Femur (tissue), 1 donor: ENCODE measurements around the gene TCEA2.
"Not testable (repeated sequence)": the region's sequence is repeated elsewhere in the genome, so short reads cannot be mapped to it uniquely, and the experiment has no call there.

Experiments used
- DNase-seq: peaks from one replicate; pipeline ENCODE4 v3.0.0-alpha.2; 2017

TCEA2 gene

DNA sequence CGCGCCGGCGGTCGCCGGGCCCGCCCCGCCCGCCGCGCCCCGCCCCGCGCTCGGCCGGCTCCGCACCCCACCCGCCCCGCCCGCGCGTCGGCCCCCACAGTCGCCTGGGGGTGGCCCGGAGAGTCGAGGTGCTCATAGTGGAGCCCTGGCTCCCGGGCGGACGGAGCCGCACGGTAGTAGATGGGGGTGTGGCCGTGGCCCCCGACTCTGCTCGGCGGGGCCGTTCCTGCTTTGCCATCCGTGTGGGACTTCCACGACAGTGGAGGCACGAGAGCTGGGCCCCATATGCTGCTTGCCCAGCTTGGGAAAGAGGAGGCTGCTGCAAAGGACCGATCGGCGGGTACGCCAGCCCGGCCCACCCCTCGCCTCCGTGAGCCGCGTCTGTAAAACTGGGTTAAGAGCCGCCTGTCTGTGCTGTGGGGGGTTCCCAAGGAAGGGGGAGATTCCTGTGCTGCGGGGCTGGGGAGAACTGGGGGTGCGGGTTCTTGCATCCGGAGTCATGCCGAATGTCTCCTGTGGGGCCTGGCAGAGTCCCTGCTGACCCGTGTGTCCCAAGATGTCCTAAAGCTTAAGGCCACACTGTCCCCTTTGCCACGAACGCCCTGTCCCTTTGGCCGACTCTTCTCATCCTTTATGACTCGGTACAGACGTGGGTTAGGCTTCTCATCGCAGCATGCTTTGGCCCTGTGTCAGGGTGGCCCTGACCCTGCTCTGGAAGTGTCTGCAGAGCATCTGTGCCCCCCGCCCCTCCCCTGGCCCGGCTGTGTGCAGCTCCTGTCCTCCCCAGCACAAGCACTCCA, 17.2 kb downstream of the TCEA2 start, which contains the start of gene OPRL1:
Gene OPRL1, plus strand, starts transcription at position 70 of the 800 bp plus-strand sequence. CDS start 12,639 bp downstream, outside the sequence.
- DNase-seq: no peak

DNA sequence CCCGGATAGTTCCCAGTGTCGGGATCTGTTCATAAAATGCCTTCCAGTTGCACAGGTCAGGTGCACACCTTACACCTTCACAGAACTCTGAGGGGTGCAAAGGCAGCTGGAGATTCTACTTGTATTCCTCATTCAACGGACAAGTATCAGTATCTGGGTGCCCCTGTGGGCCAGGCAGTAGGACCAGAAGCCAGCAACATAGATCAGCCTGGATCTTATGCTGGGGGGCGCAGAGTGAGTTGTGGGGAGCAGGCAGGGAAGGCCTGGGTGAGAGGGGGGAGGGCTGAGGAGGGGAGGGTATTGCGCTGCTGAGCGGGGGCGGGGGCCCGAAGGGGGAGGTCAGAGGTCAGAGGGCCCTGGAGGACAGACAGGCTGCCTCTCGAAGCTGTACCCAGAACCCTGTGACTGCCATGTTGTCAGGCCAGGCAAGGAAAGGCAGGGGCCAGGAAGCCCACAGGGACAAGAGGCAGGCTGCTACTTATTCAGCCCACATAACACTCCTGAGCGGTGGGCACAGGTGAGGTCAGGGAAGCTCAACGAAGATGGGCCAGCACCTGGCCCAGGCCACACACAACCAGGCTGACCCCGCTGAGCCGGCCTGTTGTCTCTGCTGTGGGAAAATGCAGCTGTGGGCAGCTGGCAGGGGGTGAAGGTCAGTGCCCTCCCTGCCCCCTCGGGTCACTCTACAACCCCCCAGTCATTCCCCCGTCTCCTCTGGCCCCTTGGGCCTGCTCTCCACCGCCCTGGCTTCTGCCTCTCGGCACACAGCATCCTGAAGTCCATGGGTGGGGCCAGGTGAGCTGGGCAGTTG, 18.0 kb downstream of the TCEA2 start:
- DNase-seq: no peak

DNA sequence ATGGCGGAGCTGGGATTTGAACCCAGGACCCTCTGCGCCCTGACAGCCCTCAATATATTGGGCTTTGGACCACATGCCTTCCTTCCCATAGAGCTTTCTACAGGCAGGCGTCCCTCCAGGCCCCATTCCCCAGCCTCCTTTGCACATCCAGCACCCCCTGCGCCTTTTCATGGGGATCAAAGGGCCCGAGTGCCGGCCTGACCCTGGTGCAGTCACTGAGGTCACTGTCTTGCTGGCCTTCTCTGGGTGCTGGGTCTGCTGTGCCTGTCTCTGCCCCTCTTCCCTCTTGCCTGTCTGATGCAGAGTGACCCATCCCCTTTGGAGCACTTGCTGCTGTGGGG, 18.6 kb downstream of the TCEA2 start:
- DNase-seq: no peak

DNA sequence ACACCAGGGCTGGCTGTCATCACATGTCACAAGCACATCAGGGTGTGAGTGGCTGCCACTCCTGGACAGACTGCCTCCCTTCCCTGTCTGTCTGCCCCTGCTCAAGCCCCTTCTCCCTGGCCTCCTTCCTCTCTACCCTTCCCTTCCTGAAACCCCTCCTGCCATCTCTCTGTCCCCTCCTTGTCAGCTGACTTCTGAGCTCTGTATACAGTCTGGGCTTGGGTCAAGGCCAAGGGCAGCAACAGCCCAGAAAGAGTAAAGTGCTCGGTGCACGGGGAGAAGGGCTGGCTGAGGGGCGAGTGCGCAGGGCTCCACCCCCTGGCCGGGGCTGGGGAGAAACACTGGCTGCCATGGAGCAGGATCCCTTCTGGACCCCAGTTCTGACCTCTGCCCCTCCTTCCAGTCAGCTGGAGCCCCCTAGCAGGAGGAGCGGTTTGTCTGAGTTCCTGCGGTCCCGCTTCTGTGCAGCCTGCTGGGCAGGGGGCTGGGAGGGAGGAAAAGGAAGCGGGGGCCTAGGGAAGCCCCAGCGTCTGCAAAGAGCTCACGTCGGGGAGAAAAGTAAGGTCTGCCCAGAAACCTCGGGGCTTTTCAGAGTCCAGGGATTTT, 19.2 kb downstream of the TCEA2 start:
- DNase-seq: peak; percentile 34

DNA sequence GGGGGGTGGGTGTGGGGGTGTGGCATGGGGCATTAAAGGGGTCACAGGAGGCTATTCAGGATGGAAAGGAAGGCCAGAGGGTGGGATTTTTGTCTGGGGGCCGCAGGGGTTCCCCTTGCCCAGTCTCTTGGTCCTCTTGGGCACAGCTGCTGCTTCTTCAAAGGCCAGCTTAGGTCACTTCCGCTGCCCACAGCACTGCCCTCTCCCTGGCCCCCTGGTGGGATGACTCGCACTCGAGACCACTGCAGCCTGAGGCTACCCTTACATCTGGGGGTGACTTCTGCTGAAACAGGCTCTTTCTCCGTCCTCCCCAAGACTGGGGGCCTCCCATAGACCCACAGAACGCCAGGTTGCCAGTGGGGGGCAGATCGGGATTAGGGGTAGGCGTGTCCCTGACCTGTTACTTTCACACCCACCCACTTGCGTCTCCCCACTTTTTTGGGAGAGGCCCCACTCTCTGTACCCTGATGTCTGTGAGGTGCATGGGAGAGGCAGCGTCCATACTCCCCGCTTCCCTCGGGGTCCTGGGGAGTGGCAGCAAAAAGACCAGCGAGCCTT, 19.9 kb downstream of the TCEA2 start:
- no peak for DNase-seq

DNA sequence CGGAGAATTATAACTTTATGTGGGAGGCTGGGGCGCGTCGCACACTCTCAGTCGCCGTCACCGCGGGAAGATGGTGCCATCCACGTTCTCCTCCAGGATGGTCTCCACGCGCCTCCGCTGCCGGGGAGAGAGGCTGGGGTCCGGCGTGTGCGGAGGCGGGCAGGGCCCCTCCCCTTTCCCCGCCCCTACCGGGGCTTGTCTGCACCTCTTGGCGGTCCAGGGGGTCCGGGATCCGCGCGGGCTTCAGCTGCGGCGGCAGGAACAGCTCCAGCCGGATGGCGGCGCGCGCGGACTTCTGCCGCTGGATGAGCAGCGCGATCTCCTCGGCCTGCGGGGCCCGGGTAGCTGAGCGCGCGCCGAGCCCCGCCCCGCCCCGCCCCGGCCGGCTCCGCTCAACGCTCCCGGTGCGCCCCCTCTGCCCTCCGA, 20.4 kb downstream of the TCEA2 start:
- peak; percentile 82 for DNase-seq

DNA sequence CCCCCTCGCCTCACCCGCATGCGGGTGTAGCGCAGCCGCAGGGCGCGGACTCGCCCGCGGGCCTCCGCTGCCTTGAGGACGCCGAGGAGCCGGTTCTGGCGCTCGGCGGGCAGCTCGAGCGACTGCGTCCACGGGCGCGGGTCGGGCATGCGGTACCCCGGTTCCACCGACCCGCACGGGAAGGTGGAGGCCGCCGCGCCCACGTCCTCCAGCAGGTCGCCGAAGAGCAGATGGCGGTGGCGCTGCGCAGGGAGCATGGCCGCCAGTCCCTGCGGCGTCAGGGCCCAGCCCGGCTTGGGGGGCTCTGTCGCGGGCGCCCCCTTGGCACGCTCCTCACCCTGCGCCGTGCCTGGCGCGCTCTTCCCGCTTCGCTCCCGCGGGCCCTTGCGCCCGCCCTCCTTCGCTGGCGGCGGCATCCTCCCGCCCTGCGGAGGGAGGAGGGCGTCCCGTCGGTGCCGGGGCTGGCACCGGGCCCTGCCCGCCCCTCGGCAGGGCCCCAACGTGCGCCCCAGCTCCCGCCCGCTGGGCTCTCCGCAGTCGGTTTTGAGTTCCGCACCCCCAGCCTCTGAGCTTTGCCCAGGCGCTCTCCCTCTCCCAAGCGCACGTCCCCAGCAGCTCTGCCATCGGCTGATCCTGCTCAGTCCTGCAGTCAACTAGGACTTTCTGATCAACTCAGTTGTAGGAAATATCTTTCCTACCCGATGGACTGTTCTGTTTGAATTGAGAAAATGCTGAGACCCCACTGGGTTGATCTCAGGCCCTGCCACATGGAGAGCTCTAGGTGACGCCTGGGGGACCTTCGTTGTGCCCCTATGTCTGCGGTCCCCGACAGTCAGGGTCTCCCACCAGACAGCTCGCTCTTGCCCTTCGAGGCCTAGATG, 21.0 kb downstream of the TCEA2 start, which contains the start of gene LKAAEAR1:
Gene LKAAEAR1, minus strand, starts transcription at position 595 of the 881 bp plus-strand sequence. Its CDS starts 179 bp downstream, at position 416.
- DNase-seq: no peak

DNA sequence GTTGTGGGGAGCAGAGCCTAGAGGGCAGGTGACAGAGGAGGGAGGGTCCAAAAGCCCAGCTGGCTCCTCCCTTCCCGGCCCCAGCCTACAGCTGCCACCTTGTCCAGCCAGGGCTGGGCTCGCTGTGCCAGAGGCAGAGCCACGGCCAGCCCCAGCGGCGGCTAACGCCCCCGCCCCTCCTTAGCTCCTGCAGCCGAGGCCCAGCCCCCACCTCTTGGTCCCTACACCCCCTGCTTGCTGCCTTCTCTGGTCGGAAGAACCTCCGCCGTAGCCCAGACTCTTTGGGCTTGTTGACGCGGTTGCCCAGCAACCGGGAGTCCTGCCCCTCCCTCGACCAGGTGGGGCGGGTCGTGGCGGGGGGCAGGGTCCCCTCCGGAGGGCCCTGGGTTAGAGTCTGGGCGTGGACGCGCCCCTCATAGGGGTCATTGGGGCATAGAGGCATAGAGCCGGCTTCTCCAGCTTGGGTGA, 21.7 kb downstream of the TCEA2 start:
- DNase-seq: no peak

DNA sequence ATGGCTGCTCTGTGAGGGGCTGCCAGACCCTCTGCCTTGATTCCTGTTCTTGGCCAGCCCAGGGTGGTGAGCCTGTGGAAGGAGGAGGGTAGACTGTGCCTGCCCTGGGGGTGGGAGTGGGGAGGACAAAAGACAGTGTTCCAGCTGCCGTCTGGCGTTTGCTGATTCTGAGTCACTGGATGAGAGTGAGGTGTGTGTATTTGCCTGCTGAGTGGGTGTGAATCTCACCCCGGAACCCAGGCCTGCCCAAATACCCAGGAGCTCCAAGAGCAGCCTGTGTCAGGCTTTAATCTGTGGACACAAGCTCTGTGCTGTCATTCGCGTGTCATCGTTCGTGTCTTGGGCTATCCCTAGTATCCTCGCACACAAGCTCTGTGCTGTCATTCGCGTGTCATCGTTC, 23.8 kb downstream of the TCEA2 start:
- no peak for DNase-seq

DNA sequence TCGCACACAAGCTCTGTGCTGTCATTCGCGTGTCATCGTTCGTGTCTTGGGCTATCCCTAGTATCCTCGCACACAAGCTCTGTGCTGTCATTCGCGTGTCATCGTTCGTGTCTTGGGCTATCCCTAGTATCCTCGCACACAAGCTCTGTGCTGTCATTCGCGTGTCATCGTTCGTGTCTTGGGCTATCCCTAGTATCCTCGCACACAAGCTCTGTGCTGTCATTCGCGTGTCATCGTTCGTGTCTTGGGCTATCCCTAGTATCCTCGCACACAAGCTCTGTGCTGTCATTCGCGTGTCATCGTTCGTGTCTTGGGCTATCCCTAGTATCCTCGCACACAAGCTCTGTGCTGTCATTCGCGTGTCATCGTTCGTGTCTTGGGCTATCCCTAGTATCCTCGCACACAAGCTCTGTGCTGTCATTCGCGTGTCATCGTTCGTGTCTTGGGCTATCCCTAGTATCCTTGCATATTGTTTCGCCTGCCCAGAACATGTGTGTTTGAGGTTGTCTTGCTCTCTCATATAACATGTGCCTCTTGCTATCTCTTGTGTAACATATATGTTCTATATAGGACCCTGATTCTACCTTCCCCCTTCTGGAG, 24.3 kb downstream of the TCEA2 start:
- DNase-seq: not testable (repeated sequence)

DNA sequence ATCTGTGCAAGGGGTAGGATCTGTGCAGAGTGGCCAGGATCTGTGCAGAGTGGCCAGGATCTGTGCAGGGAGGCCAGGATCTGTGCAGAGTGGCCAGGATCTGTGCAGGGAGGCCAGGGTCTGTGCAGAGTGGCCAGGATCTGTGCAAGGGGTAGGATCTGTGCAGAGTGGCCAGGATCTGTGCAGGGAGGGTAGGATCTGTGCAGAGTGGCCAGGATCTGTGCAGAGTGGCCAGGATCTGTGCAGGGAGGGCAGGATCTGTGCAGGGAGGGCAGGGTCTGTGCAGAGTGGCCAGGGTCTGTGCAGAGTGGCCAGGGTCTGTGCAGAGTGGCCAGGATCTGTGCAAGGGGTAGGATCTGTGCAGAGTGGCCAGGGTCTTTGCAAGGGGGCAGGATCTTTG, 25.6 kb downstream of the TCEA2 start:
- DNase-seq: not testable (repeated sequence)

DNA sequence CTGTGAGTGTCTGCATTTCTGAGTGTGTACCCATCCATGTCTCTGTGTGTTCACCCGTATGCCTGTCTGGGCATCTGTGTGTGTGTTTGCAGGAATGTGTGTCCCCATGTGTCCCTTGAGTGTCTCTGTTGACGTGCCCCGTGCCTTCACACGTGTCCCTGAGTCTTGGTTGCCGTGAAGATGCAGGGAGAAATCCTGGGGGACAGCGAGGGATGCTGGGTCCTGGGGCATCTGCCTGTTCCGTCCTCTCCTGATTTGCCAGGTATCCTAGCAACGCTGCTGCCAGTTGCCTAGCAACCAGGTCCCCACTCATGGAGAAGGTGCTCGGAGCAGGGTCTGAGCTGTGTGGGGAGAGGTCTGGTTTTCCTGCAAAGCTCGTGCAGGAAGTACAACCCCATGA, 27.2 kb downstream of the TCEA2 start:
- DNase-seq: no peak

DNA sequence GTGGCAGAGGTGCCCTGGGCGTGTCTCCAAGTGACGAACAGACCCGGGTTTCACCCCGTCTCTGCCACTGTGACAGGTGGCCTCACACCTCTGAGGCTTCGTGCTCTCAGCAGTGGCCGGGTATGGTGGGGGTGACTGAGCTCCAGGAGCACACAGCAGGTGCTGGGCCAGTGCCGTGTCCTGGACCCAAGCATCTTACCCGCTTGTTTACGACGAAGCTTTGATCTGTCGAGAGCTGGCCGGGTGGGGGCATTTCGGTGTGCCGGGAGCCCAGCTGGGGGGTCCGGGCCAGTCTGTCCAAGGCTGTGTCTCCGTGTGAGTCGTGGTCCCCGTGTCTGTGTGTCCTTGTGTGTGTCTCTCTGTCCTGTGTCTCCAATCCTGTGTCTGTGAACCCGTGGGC, 28.3 kb downstream of the TCEA2 start:
- DNase-seq: no peak

DNA sequence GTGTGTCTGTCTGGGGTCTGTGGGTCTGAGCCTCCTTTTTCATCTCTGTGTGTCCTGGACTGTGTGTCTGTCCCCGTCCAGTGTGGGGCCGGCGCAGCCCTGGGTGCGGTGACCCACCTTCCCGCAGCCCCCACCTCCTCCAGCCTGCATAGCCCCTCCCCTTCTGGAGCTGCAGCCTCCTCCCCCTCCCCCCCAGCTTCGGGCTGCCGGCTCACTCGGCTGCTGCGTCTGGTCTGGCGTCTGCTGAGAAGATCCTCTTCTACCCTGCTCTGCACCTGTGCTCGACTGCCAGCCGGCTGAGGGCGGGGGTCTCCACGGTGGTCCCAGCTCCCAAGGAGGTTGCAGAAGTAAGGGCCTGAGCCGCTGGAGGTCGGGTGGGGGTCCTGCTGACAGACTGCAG, 28.8 kb downstream of the TCEA2 start:
- DNase-seq: no peak

DNA sequence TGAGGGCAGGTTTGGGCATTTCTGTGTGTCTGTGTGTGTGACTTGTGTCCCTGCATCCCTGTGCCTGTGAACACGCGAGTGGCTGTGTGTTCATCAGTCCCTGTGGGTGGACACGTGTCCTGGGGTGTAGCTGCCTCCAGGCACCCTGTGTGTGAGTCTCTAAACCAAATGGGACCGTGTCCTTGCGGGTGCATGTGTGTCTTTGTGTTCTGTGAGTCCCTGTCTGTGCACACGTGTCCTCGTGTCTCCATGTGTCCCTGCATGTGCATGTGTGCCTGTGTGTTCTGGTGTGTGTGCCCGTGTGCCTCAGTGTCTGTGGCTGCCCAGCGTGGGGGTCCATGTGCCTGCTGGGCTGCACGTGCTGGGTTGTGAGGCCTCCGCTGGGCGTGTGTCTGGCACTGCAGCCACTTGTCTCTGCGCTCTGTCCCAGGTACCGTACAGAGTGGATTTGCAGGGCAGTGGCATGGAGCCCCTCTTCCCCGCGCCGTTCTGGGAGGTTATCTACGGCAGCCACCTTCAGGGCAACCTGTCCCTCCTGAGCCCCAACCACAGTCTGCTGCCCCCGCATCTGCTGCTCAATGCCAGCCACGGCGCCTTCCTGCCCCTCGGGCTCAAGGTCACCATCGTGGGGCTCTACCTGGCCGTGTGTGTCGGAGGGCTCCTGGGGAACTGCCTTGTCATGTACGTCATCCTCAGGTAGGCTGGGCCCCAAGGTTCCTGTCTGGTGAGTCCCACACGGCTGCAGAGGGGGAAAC, 29.4 kb downstream of the TCEA2 start:
- no peak for DNase-seq

DNA sequence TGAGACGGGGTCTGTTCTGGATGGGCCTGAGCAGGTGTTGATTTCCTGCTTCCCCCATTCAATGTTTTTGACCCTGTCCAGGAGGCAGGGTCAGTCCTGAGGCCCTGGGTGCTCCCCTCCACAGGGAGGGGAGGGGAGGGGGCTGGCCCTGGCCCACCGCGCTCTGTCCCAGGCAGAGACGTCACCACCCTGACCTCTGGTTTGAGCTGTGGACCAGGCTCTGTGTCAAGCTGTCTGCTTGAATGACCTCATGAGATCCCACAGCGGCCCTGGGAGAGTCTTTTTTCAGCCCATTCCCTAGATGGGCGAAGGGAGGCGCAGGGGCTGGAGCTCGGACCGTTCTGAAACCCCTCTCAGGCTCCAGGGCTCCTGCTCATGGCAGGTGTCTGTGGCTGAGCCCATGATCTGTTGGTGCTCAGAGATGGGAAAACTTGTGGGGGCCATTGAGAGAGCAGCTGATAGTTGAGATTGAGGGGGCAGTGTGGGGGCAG, 30.1 kb downstream of the TCEA2 start:
- no peak for DNase-seq

DNA sequence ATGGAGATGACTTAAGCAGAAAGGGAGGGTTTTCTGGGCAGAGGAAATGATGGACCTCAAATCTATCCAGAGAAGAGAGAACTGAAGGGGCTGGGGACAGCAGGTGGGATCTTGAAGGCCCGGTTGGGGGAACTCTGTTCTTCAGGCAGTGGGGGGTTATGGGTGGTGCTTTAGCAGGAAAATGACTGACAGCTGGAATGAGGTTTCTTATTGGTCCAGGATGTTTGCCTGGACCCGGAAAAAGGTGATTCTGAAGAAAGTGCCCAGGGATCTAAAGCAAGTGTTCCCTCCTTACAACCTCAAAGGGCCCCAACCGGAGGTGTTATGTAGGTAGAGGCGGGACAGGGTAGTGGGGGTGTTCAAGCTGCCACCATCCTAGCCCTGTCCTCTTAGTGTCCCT, 32.5 kb downstream of the TCEA2 start:
- no peak for DNase-seq

DNA sequence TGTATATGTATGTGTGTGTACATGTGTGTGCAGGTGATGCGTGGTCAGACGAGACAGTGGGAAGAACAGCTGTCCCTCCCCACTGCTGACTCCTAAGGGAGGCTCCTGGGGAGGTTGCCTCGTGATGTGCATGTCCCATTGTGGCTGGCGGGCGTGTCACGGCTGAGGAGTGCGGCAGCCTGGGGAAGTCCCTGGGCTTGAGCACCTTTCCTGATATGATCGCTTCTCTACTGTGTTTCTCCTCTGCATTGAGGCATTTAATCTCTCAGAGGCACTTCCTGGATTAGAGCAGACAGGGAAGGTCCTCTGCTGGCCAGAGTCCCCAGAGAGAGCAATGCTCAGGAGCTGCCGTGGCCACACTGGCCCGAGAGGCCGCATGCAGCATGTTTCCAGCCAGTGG, 32.9 kb downstream of the TCEA2 start:
- DNase-seq: no peak

DNA sequence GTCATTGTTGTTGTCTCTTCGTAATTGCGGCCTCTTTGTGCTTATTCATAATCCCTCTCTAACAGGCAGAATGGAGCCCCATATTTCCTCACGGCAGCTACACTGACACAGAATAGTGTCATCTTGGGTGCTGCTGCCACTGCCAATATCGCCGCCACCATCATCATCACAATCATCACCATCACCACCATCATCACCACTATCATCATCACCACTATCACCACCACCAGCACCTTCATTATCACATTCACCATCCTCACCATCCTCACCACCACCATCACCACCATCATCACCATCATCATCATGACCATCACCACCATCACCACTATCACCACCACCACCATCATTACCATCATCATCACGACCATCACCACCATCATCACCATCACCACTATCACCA, 33.5 kb downstream of the TCEA2 start:
- no peak for DNase-seq

DNA sequence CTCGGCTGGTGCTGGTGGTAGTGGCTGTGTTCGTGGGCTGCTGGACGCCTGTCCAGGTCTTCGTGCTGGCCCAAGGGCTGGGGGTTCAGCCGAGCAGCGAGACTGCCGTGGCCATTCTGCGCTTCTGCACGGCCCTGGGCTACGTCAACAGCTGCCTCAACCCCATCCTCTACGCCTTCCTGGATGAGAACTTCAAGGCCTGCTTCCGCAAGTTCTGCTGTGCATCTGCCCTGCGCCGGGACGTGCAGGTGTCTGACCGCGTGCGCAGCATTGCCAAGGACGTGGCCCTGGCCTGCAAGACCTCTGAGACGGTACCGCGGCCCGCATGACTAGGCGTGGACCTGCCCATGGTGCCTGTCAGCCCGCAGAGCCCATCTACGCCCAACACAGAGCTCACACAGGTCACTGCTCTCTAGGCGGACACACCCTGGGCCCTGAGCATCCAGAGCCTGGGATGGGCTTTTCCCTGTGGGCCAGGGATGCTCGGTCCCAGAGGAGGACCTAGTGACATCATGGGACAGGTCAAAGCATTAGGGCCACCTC, 35.5 kb downstream of the TCEA2 start:
- no peak for DNase-seq
